GM18502 (cell line): ENCODE data around the gene CAV3.

ENCODE experiments used
- ATAC-seq: cut with Tn5 transposase; IDR thresholded peaks from one replicate; pipeline ENCODE4 v1.9.1; 2021; ENCODE audit warnings: mild to moderate bottlenecking; ENCODE audit not compliant: unreplicated experiment, poor library complexity

Gene CAV3

GRCh38 chr3:8734137-8734878 is 706 bp downstream of the CAV3 start:
- no peak for ATAC-seq

- no peak for ATAC-seq
These were observed 1.3 kb downstream of the CAV3 start for GRCh38 chr3:8734908-8735307.

DNA sequence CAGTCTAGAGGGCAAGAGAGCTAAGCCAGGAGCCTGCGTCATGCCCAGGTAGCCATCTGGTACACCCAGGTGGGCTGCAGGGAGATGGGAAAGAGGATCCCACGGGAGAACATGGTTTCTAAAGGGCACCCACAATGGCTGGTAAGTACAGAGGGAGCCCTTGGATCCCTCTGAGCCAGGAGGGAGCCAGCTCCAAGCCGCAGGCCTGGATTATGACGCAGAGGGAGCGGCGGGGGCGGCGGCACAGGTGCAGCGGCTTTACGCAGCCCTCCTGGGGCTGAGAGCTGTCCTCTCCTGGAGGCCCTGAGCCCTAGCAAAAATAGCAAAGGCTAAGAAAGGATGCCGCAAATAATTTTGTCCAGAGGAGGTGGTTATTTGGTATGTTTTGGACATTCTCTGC is 2.8 kb downstream of the CAV3 start:
- ATAC-seq: no peak

GRCh38 chr3:8737301-8737700 is 3.7 kb downstream of the CAV3 start:
- ATAC-seq: no peak

DNA sequence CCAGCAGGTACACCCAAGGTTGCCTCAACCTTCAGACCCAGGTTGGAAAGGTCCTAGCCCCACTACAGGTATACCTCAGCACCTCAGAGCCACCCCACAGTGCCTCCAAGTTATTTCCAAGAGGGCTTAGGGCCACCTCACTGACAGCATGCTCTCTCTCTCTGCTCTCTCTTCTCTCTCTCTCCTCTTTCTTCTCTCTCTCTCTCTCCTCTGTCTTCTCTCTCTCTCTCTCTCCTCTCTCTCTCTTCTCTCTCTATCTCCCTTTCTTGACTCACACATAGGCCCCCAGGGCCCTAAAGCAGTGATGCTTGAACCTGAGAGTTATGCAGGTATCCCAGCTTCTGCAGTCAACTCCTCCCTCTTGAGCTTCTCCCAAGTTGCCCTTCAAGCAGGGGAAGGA is 4.2 kb downstream of the CAV3 start:
- ATAC-seq: no peak

DNA sequence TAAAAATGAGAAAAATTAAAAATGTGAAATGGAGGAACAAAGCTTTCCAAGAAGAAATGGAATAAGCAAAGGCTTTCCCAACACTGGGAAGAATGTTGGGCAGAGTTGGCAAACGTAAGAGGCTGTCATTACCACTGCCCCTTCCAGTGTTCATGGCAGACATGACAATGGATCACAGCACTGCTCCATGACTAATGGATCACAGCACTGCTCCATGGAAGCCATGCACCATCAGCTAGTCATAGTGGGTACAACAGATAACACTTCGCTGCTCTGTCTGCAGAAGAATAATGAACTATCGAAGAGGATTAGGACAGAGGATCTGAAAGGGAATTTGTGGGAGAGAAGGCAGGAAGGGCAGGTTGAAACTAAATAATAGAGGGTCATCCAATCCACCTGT is 5.0 kb downstream of the CAV3 start:
- ATAC-seq: no peak

DNA sequence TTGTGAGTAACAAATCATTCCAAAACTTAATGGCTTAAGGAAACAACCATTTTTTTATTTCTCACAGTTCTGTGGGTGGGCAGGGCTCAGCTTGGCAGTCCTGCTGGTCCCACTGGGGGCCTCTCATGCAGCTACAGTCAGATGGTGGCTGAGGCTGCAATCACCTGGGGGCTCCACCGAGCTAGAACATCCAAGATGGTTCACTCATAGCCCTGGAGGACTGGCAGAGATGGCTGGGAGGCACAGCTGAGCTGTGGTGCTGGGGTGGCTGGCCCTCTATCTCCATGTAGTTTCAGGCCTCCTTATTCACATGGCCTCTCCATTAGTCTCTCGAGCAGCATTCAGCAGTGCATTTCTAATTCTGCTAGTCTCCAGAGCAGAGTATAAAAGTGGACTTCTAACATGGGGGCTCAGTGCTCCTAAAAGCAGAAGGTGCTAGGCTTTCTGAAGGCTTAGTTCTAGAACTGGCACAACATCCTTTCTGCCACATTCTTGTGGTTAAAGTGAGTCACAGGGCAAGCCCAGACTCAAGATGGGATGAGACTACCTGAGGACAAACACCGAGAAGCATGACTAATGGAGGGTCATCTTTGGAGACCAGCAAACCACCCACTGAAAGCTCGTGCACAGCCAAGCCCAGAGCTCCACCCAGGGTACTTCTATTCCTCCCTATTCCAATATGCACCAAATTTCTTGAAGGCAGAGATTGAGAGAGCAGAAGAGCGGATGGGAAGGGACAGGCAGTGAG is 6.3 kb downstream of the CAV3 start:
- ATAC-seq: no peak

- ATAC-seq: no peak
These were observed 8.1 kb downstream of the CAV3 start for GRCh38 chr3:8741581-8742261.

- ATAC-seq: no peak
These were observed 9.5 kb downstream of the CAV3 start for GRCh38 chr3:8743021-8743601.

DNA sequence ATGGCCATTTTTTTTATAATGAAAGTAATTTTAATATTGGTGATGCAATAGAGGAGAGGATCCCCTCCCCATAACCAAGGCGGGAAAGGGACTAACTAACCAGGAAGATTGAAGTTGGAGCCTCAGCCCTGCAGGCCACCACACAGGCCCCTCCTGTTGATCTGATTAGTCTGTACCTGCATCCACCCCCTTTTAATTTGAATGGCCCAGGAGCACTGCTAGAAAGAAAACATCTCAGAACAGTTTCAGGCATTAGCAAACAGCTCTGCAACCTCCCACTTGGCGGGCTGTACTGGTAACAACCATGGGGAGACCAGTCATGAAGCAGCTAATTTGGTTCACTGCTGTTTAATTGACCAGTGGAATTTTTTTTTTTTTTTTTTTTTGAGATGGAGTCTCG is 10.3 kb downstream of the CAV3 start:
- ATAC-seq: no peak

DNA sequence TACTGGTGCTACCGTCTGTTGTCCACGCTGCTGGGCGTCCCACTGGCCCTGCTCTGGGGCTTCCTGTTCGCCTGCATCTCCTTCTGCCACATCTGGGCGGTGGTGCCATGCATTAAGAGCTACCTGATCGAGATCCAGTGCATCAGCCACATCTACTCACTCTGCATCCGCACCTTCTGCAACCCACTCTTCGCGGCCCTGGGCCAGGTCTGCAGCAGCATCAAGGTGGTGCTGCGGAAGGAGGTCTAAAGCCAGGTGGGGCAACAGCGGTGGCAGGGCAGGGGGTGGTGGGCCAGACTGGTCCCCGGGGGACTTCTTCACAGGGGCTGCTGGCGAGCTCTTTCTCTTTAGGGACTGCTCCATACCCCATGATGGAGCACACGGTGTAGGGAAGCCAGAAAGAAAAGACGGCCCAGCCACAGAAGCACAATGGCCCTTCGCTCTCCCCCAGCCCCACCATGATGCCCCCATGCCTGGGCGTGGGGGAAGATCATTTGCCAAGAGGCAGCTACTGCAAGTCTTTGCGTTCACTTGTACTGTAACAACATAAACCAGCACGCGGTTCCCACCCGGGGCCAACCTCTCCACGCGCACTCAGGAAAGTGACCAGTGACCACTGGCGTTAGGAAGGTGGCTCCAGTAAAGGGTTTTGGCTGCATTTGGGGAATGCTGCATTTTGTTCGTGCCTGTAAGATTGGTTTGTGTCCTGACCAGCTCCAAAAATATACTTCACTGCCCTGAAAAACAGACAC is 12.2 kb downstream of the CAV3 start:
- no peak for ATAC-seq

DNA sequence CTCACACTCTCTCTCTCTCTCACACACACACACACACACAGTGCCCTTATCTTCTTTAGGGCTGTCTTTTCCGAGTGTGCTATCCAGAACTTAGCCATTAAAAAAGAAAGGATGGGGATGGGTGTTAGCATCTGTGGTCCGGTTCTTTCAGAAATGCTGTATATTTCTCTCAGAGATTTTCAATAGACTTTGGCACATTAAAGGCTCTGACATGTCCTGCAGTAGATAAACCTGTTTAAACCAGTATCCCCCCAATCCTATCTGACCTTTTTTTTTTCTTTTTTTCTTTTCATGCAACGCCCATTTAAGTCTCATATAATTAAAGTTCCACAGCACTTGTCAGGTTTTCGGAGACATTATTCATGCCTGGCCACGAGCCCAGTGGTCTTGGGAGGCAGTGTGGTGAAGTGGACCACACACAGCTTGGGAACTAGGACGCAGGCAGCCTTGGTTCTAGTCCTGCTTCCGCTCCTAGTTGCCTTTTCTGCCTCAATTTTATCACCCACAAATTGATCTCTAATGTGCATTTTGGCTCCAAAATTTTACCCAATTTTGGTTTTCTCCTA is 13.3 kb downstream of the CAV3 start:
- no peak for ATAC-seq

GRCh38 chr3:8749316-8749715 is 15.7 kb downstream of the CAV3 start:
- ATAC-seq: no peak

DNA sequence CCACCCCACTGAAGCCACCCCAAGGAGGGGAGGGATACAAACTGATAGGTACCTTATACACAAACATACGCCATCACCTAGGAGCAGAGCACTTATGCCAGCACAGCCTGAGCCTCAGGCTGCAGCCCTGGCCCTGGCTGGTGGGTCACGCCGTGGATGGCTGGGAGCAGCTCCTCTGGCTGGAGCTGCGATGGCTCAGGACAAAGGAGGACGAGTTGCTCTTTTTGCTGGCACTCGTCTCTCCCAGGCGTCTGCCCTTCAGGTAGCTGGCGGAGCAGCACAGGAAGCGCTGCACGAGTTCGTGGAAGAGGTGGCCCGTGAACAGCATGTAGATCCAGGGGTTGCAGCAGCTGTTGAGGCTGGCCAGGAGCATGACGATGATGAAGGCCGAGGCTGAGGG is 19.2 kb downstream of the CAV3 start:
- ATAC-seq: no peak

DNA sequence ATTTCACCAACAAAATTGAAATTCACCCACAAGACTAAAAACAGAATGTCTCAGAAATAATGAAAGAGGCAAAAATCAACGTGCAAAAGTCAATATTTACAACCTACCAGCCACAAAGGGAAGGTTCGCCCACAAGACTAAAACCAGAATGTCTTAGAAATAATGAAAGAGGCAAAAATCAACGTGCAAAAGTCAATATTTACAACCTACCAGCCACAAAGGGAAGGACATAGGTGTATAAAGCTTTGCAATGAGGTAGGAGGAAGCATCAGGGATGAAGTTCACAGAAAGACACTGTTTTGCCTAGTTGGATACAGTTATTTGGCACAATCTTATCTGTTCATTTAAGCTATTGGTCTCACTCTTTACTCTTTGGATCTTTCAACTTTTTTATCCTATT is 21.5 kb downstream of the CAV3 start:
- ATAC-seq: no peak

DNA sequence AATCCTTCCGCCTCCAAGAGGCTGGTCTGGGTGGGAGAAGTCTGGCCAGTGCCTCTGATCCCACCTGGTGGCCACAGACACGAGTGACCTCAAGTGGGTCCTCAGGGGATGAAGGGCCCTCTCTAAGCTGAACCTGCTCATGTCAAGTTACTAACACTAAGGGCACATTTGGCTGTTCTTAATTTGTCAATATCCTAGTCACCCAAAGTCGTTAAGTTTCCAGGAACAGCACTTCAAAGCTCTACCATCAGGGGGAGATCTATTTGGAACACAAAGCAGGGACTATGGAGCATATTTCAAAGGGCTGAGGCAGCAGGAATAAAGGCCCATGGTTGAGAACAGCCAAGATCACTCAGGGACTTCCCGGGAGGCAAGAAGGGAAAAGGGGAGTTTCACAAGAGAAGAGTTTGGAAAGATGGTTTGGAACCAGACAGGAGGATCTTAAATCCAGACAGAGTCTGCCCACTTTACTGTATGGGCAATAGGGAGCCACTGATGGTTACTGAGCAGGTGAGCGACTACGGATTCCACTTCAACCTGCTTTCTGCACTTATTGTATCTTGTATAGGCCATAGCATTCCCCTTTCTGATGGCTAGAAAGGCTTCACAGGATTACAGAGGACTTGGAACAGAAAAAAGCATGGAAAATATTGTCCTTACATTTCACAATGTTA is 22.1 kb downstream of the CAV3 start:
- ATAC-seq: no peak

DNA sequence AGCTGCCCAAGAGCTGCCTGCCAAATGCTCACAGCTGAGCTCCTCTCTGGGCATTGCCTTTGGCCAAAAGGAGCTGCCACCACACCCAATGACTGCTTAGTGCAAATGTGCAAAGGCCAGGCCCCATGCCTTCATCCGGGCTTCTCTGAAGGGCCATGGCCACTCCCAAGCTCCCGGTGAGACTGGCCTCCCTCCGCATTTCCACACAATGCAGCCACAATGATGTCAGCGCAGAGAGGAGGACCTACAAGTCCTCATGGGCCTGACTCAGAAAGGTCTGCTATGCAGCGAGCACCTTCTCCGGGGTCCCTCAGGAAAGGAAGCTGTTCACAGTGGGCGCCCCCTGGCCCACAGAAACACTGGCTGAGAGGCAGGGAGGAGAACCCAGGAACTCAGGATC is 23.1 kb downstream of the CAV3 start:
- ATAC-seq: no peak

- ATAC-seq: no peak
These were observed 24.2 kb downstream of the CAV3 start for GRCh38 chr3:8757551-8758518.
